IPS DF 4.7 (cell line): ENCODE measurements around the gene ULBP2.

Experiments
- DNase-seq: peaks from one replicate; pipeline ENCODE4 v3.0.0-alpha.2; 2013; ENCODE audit warnings: low spot score; ENCODE audit errors: extremely low read depth

Gene ULBP2, protein sequence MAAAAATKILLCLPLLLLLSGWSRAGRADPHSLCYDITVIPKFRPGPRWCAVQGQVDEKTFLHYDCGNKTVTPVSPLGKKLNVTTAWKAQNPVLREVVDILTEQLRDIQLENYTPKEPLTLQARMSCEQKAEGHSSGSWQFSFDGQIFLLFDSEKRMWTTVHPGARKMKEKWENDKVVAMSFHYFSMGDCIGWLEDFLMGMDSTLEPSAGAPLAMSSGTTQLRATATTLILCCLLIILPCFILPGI

GRCh38 chr6:149941583-149942460, at the start of gene ULBP2:
Gene ULBP2, plus strand, starts transcription at chr6:149942014. Its CDS starts 59 bp downstream, at chr6:149942073.
- DNase-seq = no peak

GRCh38 chr6:149895048-149895590, 46.7 kb upstream of the ULBP2 start:
- no peak for DNase-seq

GRCh38 chr6:149895833-149896271, 46.0 kb upstream of the ULBP2 start:
- no peak for DNase-seq

- no peak for DNase-seq
These were observed 45.3 kb upstream of the ULBP2 start for GRCh38 chr6:149896491-149896890.

DNA sequence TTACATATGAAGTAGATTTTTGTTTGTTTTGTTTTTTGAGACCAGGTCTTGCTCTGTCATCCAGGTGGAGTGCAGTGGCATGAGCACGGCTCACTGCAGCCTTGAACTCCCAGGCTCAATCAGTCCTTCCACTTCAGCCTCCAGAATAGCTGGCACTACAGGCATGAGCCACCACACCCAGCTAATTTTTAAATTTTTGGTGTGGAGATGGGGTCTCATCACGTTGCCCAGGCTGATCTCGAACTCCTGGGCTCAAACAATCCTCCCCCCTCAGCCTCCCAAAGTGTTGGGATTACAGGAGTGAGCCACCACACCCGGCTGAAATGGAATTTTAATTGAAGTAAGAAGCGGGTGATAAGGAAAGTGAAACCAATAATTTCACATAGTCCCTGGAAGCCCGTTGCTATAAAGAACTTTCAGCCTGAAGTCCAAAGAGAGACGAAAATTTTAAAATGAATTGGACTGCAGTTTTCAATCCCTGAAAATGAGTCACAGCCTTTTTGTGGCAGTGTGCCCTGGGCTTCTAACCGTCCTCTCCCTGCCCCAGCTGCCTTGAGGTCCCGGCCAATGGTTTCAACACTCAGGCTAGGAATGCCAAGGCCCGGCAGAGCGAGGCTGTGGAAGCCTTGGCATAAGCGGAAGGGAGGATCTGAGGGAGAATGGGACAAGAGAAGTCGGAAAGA, 44.7 kb upstream of the ULBP2 start:
- DNase-seq = no peak

GRCh38 chr6:149897855-149898744, 43.7 kb upstream of the ULBP2 start, which contains the start of gene RAET1E:
Gene RAET1E, minus strand, starts transcription at chr6:149898113. Its CDS starts 7,212 bp downstream, at chr6:149890901.
- DNase-seq = no peak

DNA sequence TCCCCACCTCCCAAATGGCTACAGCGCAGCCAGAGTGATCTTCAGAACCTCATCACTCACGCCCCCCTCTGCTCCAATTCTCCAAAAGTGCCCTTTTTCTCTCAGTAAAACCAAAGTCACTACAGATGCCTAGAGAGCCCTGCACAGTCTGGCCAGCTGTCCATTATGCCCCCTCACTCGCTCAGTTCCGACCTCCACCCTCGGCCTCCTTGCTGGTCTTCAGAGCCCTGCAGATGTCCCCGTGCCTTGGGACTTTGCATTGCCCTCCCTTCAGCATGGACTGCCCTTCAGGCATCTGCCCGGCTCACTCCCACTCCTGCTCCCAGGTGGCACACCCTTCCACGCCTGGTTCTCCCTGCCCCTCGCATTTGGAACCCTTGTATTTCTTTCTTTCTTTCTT, 42.8 kb upstream of the ULBP2 start:
- DNase-seq = no peak

GRCh38 chr6:149899486-149899885, 42.3 kb upstream of the ULBP2 start:
- no peak for DNase-seq

DNA sequence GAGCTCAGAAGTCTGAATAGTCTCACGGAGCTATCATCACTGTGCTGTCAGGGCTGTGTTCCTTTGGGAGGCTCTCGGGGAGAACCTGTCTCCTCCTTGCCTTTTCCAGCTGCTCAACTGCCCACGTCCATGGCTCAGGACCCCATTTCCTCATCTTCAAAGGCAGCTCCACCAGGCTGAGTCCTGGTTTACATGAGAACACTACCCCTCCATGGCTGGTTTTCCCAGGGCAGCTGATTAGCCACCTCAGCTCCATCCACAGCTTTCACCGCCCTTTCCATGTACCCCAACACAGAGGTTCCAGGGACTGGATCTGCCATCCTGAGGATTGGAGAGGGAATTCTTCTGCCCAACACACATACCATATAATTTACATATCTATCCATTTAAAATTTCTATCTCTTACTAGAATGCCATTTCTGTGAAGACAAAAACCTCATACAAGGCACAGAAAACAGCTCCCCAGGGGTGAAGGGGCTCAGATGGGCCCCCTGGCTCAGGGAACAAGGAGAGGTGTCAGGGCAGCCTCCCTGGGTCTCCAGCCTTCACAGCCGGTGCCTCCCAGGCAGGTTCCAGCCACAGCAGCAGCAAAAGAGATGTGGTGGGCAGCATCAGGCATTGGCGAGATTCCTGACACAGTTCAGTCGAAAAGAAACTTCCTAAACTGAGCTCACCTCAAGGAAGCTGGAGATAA, 41.7 kb upstream of the ULBP2 start:
- no peak for DNase-seq

DNA sequence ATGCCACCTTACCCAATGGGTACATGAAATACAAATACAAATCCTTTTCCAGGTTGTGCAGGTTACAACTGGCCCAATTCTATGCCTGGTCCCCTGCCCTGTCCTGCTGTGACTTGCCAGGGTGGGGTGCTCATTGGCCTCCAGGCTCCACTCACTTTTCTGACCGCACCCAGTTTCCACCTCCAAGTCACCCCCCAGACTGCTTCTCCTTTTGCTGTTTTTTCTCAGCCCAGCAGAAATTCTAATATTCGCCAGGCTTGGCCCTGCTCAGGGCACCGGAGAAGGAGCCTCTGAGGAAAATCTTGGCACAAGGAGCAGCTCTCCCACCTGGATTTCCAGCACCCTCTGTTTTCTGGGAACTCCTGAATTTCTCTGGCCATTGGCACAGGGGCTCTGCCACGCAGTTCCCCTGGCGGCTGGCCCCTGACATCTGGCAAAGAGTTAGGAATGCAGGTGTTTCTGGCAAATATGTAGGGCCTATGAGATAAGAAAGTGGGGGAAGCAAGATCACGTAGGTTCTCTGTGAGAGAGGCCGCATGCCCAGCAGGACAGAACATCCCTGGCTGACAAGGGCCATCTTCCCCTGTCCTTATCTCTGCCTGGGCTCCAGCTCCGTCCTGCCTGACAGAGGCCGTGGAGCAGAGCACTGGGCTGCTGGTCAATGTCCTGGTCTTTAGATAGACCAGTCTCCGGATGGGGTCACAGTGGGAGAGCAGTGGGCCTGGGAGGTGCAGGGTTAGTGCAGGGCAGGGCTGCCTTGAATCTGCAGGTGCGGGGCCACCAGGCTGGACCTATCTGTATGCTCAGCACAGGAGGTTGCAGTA, 41.0 kb upstream of the ULBP2 start:
- no peak for DNase-seq

GRCh38 chr6:149901444-149902140, 40.2 kb upstream of the ULBP2 start:
- DNase-seq = no peak

DNA sequence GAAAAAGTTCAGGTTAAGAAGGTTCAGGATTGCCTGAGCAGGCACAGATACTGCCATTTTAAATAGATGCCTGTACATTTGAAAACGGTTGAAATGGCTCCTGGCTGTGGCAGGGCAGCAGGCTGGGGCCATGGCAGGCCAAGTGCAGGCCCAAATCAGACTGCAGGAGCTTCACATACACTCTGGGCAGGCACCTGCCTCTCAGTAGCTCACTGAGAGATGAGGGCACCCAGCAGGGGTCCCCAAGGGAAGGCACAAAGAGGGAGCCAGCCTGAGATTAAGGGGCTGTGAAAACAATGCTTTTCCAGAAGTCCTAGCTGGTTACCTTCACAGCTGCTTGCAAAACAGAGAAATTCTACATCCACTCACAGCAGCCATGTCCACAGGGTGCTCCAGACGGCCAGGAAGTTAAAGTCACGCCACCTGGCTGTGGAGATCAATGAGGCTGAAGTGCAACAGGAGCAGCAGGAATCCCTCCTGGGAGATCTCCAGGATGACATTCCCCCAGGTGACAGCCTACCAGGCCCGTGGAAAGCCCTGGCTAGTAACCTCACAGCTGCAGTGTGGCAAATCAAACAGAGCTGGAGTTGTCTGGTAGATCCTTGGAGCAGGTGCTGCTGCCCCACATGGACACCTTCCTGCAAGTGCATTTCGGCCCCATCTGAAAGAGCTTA, 37.7 kb upstream of the ULBP2 start:
- DNase-seq = no peak

DNA sequence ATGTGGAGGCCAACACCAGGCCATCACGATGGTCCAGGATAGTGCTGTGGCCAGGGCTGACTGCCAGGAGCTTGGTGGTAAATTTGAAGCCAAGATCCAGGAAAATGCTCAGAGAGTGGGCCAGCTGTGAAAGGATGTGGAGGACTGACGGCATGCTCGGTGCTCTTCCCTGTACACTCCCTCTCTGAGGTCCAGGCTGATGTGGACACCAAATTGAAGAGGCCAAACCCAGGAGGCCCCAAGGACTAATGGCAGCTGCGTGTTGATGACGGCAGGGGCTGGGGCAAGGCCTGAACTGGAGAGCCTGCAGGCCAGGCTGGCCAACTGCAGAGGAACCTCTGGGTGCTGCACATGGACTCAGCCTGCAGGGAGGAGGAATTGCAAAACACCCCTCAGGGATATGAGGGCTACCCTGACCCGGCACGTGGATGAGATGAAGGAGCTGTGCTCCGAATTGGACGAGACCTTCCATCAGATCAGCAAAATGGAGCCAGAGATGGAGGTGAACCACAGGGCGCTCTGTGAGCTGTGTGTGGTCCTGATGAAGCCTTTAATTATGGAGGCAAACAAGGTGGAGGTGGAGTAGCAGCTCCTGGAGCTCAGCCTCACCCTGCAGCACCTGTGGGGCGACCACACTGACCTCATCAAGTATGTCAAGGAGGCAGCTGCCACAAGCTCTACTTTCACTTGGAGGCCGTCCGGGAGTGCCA, 37.0 kb upstream of the ULBP2 start:
- DNase-seq = no peak

- DNase-seq = no peak
These were observed 36.4 kb upstream of the ULBP2 start for GRCh38 chr6:149905371-149905910.

GRCh38 chr6:149905911-149906371, 35.9 kb upstream of the ULBP2 start:
- no peak for DNase-seq

DNA sequence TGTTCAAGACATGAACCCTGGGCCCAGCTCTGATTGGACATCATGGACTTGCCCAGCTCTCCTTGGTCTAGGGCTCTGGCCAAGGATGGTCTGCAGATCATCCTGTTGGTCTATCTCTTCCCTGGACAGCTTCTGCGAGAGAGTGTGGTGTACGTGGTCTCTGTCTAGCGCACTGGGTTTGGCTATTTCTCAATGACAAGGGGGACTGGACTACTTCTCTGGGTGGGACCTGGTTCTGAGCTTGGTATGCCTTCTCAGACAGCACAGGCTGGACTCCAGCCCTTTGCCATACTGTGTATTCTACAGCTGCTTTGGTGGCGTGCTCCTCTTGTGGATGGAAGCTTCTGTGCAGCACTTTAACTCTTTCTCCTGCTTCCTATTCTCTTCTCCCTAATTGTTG, 35.4 kb upstream of the ULBP2 start:
- DNase-seq = no peak

DNA sequence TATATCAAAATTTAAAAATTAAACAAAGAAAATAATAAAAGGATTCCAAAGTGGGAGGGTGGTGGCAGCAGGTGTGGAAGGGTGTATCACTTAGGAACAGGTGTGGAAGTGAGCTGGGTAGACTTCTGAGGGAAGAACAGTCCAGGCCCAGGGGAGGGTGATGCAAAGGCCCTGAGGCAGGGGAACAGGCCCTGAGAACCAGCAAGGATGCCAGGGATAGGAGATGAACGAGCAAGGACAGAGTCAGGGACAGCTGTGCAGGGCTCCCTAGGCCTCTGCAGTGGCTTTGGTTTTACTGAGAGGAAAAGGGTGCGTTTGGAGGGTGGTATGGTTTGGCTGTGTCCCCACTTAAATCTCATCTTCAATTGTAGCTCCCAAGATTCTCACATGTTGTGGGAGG, 34.5 kb upstream of the ULBP2 start:
- no peak for DNase-seq
